GM18519 (cell line): ENCODE data around the gene BMPR1A.
A peak's percentile ranks its signal among the peaks of the same experiment; 100 is the strongest.

Experiments used
- ATAC-seq: cut with Tn5 transposase; IDR thresholded peaks from one replicate; pipeline ENCODE4 v1.9.1; 2021; ENCODE audit warnings: mild to moderate bottlenecking, moderate library complexity; ENCODE audit not compliant: unreplicated experiment, low FRiP score

Gene BMPR1A

DNA sequence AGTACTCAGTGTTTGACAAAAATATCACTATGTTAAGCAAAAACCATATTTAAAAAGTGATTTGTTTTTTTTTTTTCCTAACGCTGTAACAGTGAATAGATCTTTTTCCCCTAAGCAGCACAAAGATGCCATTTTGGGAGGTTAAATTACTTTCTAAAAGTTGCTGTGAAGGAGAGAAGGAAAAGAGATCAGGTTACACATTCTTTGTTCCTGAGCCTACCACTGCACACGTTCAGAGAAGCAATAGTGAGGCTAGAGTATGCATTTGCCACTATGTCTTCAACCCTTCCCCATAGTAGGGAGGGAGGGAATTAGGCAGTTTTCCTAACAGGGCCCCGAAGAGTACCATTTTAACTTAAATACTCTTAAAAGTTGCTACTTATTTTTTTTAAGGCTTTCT, 38.9 kb downstream of the BMPR1A start:
- no peak for ATAC-seq

DNA sequence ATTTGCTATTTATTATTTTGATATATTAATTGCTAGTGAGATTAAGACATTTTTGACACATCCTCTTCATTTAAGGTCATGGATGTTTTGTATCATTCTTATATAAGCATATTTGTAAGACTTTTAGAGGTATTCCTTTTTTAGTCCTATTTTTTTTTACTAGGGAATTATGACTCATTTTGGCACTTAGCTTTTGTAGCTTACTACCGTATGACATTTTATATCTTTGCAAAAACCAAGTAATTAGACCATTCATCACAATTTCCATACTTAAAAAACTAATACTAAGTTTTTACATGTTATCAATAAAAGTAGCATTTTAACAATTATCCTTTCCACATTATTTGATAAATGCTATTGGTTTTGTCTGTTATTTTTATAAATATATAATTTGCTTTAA, 41.6 kb downstream of the BMPR1A start:
- ATAC-seq = no peak

DNA sequence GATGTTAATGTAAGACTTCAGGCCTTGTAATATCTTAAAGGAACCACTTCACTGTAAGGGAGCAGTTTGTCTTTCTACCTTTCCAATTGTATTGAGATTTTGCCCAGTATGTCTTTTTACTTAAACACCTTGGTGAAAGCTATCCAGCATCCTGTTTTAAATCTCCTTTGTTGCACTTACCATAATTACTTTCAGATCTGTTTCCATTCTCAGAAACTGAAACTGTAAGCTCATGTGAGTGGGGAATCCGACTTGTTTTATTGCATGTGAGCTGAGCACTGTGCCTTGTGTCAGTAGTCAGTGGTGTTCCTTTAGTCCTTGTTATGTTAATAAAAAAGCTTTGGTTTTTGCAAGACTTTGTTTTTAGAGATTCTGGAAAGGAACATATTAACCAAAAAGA, 42.2 kb downstream of the BMPR1A start:
- peak; percentile 76 for ATAC-seq

DNA sequence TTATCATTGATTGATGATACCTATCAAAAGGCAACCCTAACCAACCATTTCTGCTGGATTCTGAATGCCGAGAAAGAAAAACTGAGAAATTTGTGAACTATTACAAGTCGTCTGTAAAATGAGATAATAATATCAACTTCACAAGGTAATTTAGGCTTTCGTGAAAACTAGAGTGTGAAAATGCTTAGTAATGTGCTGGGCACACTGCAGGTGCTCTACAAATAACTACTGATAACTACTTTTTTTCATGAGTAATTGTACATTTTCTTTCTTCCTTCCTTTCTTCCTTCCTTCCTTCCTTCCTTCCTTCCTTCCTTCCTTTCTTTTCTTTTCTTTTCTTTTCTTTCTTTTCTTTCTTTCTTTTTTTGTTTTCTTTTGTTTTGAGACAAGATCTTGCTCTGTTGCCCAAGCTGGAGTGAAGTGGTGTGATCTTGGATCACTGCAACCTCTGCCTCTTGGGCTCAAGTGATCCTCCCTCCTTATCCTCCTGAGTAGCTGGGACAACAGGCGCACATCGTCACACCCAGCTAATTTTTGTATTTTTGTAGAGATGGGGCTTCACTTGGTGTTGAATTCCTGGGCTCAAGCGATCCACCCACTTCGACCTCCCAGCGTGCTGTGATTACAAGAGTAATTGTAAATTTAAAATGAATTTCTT, 42.9 kb downstream of the BMPR1A start:
- no peak for ATAC-seq

DNA sequence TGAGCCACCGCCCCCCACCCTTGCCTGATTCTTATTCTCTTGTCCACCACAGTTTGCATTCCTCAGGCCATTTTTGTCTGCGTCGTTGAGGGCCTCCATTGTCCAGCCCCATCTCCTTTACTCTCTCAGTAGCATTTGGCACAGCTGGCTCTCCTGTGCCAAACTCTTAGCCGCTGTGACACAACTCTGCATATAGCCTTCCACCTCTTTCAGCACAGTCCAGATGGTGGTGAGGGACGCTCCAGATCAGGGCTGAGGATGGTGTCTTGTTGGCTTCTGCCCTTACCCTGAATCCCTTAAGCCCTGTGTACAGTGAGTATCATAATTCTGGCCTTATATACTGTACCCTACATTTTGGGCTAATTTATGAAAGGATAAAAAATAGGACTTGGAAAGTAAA, 45.6 kb downstream of the BMPR1A start:
- ATAC-seq = no peak

DNA sequence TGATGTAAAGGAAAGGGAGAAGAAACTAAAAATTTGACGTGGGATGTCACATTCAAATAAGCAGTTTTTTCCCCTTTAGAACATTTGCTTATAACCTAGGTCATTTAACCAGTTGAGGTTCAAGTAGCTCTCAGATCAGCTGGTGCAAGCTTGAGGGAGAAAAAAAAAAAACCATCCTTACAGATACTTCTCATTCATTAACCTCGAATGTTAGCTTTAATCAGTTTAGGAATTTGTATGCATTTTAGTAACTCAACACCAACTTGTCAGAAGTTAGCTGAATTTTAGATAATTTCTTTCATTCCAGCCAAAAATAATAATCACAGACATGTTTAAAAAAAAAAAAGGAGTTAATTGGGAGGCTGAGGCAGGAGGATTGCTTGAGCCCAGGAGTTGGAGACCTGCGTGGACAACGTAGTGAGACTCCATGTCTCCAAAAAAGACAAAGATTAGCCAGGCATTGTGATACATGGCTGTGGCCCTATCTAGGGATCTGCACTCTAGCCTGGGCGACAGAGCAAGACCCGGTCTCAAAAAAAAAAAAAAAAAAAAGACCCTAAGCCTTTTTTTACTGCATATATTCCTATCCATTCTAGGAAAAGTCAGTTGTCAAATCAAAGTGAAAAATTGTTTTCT, 46.2 kb downstream of the BMPR1A start:
- no peak for ATAC-seq

DNA sequence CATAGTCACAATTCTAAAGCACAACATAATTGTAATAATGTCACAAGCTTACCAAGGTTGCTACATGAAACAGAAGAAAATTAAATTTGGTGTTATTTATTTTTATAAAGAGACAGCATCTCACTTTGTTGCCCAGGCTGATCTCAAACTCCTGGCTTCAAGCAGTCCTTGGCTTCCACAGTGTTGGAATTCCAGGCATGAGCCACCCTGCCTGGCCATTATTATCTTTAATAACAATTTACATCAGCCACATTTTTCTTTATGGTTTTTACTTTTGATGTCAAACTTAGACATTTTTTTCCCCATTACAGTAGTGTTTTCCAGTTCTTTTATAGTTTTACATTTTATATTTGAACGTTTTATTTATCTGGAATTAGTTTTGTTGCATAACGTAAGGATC, 46.7 kb downstream of the BMPR1A start:
- ATAC-seq = no peak

DNA sequence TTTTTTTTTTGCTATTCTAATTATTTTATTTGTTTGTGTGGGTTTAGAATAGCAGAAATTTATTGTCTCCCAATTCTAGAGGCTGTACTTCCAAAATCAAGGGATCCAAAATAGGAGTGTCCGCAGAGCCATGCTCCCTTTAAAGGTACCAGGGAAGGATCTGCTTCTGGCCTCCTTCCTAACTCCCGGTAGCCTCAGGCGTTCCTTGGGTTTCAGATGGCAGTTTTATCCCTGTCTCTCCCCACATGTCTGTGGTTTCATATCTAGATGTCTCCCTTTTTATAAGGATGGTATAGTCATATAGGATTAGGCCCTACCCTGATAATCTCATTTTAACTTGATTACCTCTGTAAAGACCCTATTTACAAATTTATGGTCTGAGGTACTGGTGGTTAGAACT, 48.4 kb downstream of the BMPR1A start:
- no peak for ATAC-seq

DNA sequence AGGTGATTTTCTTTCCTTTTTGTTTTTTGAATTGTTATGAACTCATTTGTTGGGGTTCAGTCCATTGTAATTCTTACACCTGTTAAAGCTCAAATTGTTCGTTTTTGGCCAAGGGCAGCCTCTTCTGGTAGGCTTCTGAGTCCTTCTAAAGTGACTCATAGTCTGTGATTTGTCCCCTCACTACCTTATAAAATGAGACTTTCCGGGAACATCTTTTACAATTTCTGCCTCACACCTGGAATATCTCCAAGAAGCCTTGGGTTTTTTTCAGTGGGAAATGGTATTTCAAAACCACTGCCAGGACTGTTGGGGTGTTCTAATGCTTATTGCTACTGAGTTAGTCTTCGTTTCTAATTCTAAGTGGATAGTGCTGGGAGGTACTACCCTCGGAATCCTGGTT, 56.7 kb downstream of the BMPR1A start:
- no peak for ATAC-seq

DNA sequence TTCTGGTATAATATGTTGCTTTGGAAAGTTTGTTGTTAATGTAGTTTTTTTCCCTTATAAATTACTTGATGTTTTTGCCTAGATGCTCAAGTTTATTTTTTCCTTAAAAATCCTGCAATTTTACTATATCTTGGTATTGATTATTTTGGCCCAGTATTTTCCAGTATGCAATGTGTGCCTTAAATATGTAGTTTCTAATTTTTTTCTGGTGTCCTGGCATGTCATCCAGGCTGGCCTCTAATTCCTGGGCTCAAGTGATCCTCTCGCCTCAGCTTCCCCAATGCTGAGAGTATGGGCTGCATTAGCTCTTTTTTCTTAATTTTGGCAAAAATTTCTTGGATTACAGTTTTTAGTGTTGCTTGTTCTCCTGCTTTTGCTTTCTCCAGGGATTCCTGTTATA, 57.6 kb downstream of the BMPR1A start:
- no peak for ATAC-seq

DNA sequence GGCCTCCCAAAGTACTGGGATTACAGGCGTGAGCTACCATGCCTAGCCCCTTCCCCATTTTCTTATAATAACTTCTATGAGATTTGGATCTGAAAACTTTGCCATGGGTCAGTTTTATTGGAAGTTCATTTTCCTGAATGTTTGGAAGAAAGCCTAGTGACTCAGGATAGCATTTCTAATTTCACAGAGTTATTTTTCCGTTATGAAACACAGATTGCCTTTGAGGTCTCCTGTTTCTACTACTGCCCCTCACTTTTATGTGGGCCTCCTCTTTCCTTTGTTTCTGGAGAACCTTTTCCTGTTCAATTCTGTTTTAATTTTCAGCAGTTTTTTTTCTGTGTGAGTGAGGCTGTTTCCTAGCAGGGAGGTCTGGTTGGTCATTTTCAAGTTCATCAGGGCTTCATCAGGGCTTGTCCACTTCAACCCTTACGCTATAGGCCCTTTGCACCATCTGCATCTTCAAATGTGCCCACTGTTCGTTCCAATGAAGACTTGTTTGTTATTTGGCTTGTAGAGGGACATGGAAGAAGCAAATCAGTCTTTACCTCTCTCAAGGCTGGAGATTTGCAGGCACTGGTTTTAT, 58.7 kb downstream of the BMPR1A start:
- ATAC-seq = no peak

DNA sequence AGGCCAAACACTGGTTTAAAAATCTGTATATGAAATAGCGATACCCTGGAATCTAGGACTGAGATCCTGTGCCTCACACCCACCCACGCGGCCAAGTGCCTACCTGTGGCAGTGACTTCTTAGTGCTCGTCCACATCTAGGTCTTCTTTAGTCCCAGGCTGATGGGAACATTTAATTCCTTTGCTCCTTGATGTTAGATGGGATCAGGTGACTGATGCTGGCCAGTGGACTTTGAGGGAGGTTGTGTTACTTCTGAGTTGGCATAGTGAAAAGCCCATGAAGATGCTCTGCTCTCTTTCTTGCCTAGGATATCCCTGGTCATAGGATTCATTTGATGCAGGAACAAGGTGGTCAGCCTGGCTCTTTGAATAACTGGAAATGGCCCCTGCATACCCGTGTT, 59.2 kb downstream of the BMPR1A start:
- no peak for ATAC-seq

DNA sequence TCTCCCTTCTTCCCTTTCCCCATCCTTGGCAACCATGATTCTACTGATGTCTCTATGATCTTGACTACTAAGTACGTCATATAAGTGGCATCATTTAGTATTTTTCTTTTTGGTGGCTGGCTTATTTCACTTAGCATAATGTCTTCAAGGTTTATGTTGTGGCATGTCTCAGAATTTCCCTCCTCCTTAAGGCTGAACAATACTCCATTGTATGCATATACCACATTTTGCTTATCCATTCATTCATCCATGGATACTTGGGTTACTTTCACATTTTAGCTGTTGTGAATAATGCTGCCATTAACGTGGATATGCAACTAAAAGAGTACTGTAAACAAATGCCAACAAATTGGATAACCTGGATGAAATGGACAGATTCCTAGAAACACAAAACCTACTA, 60.8 kb downstream of the BMPR1A start:
- no peak for ATAC-seq

DNA sequence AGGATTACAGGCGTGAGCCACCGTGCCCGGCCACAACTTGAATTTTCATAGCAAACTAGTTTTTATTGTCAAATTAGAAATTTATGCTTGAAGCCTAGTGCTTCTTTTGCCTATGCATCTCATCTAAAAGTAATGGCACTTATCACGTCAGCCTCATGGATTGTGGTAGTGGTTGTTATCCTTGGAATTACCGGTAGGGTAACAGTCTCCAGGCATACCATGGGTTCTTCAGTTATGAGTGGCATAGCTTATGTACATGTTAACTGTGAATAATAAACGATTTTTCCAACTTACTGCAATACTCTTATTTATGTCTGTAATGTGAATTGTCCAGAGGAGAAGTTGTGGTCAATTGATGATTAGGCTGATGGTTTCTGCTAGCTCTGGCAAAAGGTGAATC, 63.1 kb downstream of the BMPR1A start:
- ATAC-seq = no peak

DNA sequence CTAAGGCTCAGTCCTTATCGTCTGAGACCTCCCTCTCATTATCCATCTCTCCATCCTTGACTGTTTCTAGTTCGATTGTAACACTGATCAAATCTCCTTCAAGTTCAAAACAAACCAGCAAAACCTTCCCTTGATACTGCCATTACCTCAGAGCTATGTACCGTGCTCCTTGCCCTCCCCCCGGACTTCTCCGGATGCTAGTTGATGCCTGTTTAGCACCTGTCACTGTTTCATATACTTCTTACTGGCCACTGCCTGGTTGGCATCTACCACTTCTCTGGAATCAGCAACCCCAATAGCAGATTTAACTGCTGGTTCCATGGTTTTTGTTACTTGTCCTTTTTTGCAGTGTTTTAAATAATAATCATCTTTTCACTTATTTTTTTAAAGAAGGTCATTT, 64.1 kb downstream of the BMPR1A start:
- no peak for ATAC-seq

DNA sequence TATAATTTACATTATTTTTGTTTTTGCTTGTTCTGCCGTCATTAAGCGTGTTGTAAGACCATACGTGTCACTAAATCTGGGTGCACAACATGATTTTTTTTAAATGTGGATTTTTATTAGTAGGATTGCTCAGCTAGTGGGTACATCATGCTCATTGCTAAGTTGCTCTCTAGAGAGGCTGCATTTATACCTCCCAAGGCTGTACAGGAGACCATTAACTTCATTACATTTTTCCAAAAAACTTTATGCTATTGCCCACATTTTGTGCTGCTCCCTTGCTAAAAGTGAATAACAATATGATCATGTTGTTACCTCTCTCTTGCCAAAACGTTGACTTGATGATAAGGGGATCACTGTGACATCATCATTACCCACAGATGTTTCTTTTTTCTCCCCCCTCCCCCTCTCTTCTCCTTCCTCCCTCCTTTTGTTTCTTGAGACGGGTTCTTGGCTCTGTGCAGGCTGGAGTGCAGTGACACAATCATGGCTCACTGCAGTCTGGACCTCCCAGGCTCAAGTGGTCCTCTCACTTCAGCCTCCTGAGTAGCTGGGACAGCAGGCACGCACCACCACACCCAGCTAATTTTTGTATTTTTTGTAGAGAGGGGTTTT, 65.1 kb downstream of the BMPR1A start:
- ATAC-seq = no peak

DNA sequence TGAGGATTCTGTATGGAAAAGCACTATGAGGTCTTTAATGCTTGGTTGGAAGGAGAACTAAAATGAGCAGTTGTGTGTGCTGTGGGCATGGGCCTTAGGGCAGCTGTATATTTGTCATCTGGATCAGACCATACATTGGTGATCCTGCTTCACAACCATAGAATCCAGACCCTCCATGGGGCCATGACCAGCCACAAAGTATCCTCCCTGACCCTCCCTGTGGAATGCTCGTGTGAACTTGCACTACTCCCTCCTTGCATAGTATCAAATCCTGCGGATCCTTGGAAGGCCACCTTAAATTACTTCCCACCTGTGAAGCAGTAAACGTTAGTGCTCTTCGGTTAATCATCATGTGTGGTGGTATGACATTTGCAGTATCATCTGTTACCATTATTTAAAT, 67.1 kb downstream of the BMPR1A start:
- ATAC-seq = no peak

DNA sequence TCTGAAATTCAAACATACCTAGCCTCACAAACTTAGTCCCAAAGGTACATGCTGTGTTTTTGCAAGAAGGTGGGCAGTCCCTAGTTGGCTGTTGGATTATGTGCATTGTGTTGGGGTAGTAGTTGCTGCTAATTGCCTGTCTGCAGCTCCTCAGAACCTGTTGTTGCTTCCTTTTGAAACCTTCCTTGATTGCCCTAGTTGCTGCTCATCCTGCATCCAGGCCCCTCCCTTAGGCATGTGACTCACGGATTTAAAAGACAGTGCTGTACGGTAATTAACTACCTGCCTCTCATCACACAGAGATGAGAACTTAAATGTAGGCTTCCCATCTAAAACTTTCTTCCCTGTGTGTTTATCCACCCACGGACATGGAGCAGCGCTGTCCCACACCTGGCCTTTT, 67.7 kb downstream of the BMPR1A start:
- no peak for ATAC-seq

DNA sequence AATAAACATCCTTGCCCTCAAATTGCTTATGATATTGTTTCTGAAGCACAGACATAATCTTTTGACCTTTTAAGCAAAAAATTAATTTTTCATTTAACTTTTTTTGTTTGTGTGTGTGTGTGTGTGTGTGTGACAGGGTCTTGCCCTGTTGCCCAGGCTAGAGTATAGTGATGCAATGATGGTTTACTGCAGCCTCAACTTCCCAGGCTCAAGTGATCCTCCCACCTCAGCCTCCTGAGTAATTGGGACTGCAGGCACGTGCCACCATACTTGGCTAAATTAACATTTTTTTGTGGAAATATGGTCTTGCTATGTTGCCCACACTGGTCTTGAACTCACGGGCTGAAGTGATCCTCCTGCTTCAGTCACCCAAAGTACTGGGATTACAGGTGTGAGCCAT, 68.9 kb downstream of the BMPR1A start:
- no peak for ATAC-seq

DNA sequence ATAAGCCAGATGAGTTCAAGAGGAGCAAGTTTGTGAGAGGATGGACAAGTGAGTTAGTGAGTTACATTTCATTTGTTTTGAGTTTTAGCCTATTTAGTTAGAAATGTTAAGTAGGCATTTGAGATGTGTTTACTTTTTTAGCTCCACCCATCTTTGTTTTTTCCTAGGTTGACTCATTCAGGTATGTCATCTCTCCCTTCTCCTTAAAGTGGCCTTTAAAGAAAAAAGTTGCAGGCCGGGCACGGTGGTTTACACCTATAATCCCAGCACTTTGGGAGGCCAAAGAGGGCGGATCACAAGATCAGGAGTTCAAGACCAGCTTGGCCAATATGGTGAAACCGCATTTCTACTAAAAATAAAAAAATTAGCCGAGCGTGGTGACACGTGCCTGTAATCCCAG, 71.2 kb downstream of the BMPR1A start:
- no peak for ATAC-seq

DNA sequence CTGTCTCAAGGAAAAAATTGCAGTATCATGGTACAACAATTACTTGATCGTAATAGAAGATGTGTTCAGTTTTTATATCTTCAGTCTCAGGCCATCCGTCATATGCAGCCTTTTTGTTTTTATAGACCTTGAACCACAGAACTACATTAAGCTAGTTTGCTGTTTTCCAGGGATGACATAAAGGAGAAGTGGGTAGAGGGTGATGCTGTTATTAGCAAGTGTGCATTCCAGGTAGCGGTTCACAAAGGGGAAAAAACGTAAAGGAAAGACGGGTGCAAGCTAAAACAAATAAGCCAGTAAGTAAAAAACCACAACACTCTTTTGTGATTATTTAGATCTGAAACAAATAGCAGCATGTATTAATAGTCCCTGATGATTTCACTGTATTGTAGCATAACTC, 71.7 kb downstream of the BMPR1A start:
- no peak for ATAC-seq

DNA sequence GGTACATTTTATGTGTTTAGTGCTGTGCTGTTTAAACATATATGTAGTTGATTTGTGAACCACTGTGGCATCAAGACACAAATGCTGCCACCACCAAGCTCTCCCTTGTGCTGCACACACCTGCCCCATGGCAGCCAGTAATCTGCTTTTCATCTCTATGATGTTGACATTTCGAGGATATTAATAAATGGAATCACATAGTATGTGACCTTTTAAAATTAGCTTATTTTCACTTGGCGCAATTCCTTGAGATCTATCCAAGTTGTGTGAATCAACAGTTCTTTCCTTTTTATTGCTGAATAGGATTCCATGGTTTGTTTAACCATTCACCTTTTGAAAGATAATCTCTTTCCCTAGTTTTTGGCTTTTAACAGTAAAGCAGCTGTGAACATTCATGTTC, 73.1 kb downstream of the BMPR1A start:
- no peak for ATAC-seq
